HTERT RPE-1 (cell line): Measurements from ENCODE around the gene AMOTL1.
"Not testable (repeated sequence)": the region's sequence is repeated elsewhere in the genome, so short reads cannot be mapped to it uniquely, and the experiment has no call there.

Experiments
- in situ Hi-C: fragments of 300-500 bp; cut with MboI; formaldehyde crosslinking; loops from 4 replicates; pipeline ENCODE4 v1.14.3; 2020; ENCODE audit warnings: low sequenced_read_pairs

AMOTL1 gene

GRCh38 chr11:94812724-94813720 lies 44.9 kb downstream of the AMOTL1 start:
- in situ Hi-C loops = not testable (repeated sequence)

GRCh38 chr11:94814272-94814976 lies 46.3 kb downstream of the AMOTL1 start:
- in situ Hi-C loops = no loop called here

GRCh38 chr11:94815705-94816344 lies 47.7 kb downstream of the AMOTL1 start:
- in situ Hi-C loops = no loop called here

GRCh38 chr11:94820480-94820879 lies 52.3 kb downstream of the AMOTL1 start:
- in situ Hi-C loops = no loop called here

- in situ Hi-C loops = no loop called here
Observed at GRCh38 chr11:94821439-94821838, 53.3 kb downstream of the AMOTL1 start.

- in situ Hi-C loops = no loop called here
Observed at GRCh38 chr11:94822080-94822479, 53.9 kb downstream of the AMOTL1 start.

- in situ Hi-C loops = no loop called here
Observed at GRCh38 chr11:94823102-94823732, 55.1 kb downstream of the AMOTL1 start.

GRCh38 chr11:94825031-94825430 lies 56.9 kb downstream of the AMOTL1 start:
- in situ Hi-C loops = no loop called here

- in situ Hi-C loops = no loop called here
Observed at GRCh38 chr11:94825481-94825880, 57.3 kb downstream of the AMOTL1 start.

GRCh38 chr11:94826415-94826814 lies 58.3 kb downstream of the AMOTL1 start:
- in situ Hi-C loops = no loop called here

- in situ Hi-C loops = no loop called here
Observed at GRCh38 chr11:94828088-94828487, 59.9 kb downstream of the AMOTL1 start.

GRCh38 chr11:94830722-94831510 lies 62.8 kb downstream of the AMOTL1 start:
- in situ Hi-C loops = no loop called here

GRCh38 chr11:94831529-94831928 lies 63.4 kb downstream of the AMOTL1 start:
- in situ Hi-C loops = no loop called here

- in situ Hi-C loops = no loop called here
Observed at GRCh38 chr11:94832604-94833235, 64.6 kb downstream of the AMOTL1 start.

GRCh38 chr11:94834911-94835593 lies 66.9 kb downstream of the AMOTL1 start:
- in situ Hi-C loops = no loop called here

GRCh38 chr11:94835594-94835927 lies 67.4 kb downstream of the AMOTL1 start:
- in situ Hi-C loops = no loop called here

- in situ Hi-C loops = no loop called here
Observed at GRCh38 chr11:94837317-94837716, 69.2 kb downstream of the AMOTL1 start.

- in situ Hi-C loops = no loop called here
Observed at GRCh38 chr11:94838027-94838731, 70.0 kb downstream of the AMOTL1 start.

- in situ Hi-C loops = no loop called here
Observed at GRCh38 chr11:94840209-94840608, 72.1 kb downstream of the AMOTL1 start.
